ENCODE results near the gene KIAA1958.

GRCh38 chr9:112540800-112541199 lies 54.2 kb downstream of the KIAA1958 start:
- TF ChIP-seq CTCF (IDR thresholded peaks at IDR 0.05; ENCODE audit: insufficient read depth, low read depth, low read length) (no peak), EZH2 (IDR thresholded peaks at IDR 0.05; ENCODE audit: insufficient read depth, low read length) (no peak)

Data from astrocyte (in vitro differentiated cells and primary cell).